Measurements from ENCODE around the gene NTNG1. TPM values are rescaled to one million over a fixed set of nuclear protein-coding genes. Genes with fewer than 3 reads are reported as not detected.

Gene NTNG1
- total and polyA plus RNA-seq, 10 of the 15 experiments (the other 5 are each of a cell fraction or from before 2014, with no cell fraction given): 0.18 to 2.3 (median 1.1) TPM; not detected in 1

DNA sequence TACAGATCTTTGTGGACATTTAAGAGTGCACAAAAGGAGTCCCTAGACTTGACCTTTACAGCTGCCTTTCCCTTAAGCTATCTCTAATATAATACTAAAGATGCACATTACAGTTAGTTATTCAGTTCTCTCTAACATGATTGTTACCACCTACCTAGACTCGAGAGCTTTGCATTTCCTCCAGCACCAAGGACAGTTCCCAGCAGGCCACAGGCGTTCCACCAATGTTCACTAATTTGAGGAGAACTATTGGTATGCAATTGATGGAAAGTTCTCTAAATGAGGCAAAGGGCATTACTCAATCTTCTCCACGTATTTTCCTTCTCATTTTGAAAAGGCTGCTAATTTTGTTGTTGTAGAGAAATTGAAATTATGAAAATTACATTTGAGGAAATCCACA is 5.4 kb upstream of the NTNG1 start:
- intact Hi-C loops (cut with micrococcal nuclease; ENCODE audit: unreplicated experiment): no loop called here
- ChIA-PET CTCF (interaction anchor here (0.6 to 1.4 kb wide), 2 partner anchors 76 to 155 kb away, joined by 4 read pairs; no protein-coding TSS in a partner anchor), RAD21 (ENCODE audit: unreplicated experiment) (no interaction called here), POLR2A (no interaction called here), SMC1A (ENCODE audit: uncharacterized antibody, unreplicated experiment) (interaction anchor here (0.6 to 1.4 kb wide), 4 partner anchors 9 to 76 kb away, joined by 3 to 4 read pairs (median 4); no protein-coding TSS in a partner anchor)
- no peak overlapping the region for H3K9ac ChIP-seq (ENCODE audit: control insufficient read depth, insufficient read depth, low read length)
- H3K27me3 ChIP-seq (replicated peaks in 1 of 2; ENCODE audit: control insufficient read depth in 2 of 2, insufficient read depth in 2 of 2, low read length in 1 of 2): peaks cover 0 to 4% of the 10 kb centered on the region in 2 experiments; a peak in 2 of 4 replicates
- DNase-seq (ENCODE audit: low read depth, low spot score): no peak
- WGBS (ENCODE audit: insufficient coverage, insufficient replicate concordance, low lambda C conversion rate, missing lambda C conversion rate): 0% methylated on average over 3 of the region's 3 CpGs
- no peaks in the 10 kb centered on the region for H3K36me3 ChIP-seq (ENCODE audit: control insufficient read depth in 2 of 2, insufficient read depth in 2 of 2, low read length in 1 of 2)
- no peak overlapping the region for H2AFZ ChIP-seq (ENCODE audit: control insufficient read depth, low read depth, low read length)
- no TSS peak for BruUV-seq (replicated peaks)
- H4K20me1 ChIP-seq (ENCODE audit: control insufficient read depth, insufficient read depth): no peaks in the 10 kb centered on the region
- peak; percentile 84 for FAIRE-seq
- H3K27ac ChIP-seq (ENCODE audit: control insufficient read depth, insufficient read depth): no peak overlapping the region
- no peak overlapping the region for H3K4me3 ChIP-seq
- no peaks in the 10 kb centered on the region for H3K4me1 ChIP-seq (ENCODE audit: control insufficient read depth, insufficient read depth, low read length)
- H3K79me2 ChIP-seq (ENCODE audit: control insufficient read depth, insufficient read depth, low read length): no peaks in the 10 kb centered on the region
- H3K4me2 ChIP-seq (ENCODE audit: control insufficient read depth, insufficient read depth): no peak overlapping the region
- no peaks in the 10 kb centered on the region for H3K9me3 ChIP-seq (replicated peaks; ENCODE audit: control insufficient read depth, insufficient read depth, low read length)
- in situ Hi-C loops (cut with MboI): no loop called here
- 0 out of 3 replicates have a peak, but pooled peaks have one; percentile 36 for ATAC-seq
- peak; percentile 54 for TF ChIP-seq RUNX3 (IDR thresholded peaks at IDR 0.05; ENCODE audit: low read length)
- TF ChIP-seq KAT2A (conservative IDR thresholded peaks at IDR 0.05; ENCODE audit: control insufficient read depth, low read depth, low read length): no peak
- TF ChIP-seq ESRRA (IDR thresholded peaks at IDR 0.05; ENCODE audit: low read length): no peak
- no peak for TF ChIP-seq SMAD5 (IDR thresholded peaks at IDR 0.05; ENCODE audit: low read depth)
- TF ChIP-seq RELA (IDR thresholded peaks at IDR 0.05; ENCODE audit: borderline replicate concordance, partially characterized antibody): no peak
- no peak for TF ChIP-seq TCF3 (IDR thresholded peaks at IDR 0.05; ENCODE audit: borderline replicate concordance, insufficient read depth, low read depth, low read length)
- TF ChIP-seq, protein P1, sequence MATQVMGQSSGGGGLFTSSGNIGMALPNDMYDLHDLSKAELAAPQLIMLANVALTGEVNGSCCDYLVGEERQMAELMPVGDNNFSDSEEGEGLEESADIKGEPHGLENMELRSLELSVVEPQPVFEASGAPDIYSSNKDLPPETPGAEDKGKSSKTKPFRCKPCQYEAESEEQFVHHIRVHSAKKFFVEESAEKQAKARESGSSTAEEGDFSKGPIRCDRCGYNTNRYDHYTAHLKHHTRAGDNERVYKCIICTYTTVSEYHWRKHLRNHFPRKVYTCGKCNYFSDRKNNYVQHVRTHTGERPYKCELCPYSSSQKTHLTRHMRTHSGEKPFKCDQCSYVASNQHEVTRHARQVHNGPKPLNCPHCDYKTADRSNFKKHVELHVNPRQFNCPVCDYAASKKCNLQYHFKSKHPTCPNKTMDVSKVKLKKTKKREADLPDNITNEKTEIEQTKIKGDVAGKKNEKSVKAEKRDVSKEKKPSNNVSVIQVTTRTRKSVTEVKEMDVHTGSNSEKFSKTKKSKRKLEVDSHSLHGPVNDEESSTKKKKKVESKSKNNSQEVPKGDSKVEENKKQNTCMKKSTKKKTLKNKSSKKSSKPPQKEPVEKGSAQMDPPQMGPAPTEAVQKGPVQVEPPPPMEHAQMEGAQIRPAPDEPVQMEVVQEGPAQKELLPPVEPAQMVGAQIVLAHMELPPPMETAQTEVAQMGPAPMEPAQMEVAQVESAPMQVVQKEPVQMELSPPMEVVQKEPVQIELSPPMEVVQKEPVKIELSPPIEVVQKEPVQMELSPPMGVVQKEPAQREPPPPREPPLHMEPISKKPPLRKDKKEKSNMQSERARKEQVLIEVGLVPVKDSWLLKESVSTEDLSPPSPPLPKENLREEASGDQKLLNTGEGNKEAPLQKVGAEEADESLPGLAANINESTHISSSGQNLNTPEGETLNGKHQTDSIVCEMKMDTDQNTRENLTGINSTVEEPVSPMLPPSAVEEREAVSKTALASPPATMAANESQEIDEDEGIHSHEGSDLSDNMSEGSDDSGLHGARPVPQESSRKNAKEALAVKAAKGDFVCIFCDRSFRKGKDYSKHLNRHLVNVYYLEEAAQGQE (IDR thresholded peaks at IDR 0.05; ENCODE audit: low read depth, low read length): peak; percentile 99
- no peak for TF ChIP-seq TCF7 (IDR thresholded peaks at IDR 0.05; ENCODE audit: borderline replicate concordance)
